Right cardiac atrium (tissue), 5 donors: ENCODE results near the gene XKRX. TPM values are rescaled to one million over a fixed set of nuclear protein-coding genes. Genes with fewer than 3 reads are reported as not detected.

Experiments
- ATAC-seq, 2 donors: fragments of 200-7000 bp; cut with Tn5 transposase; one replicate each; pipeline versions ENCODE4 v1.8.0 to v1.9.1; 2020; ENCODE audit warnings: moderate library complexity in 2 of 2, mild to moderate bottlenecking in 1 of 2
- DNase-seq, 3 donors: peaks; one replicate each; pipeline ENCODE4 v3.0.0-alpha.2; 2020
- H3K27ac ChIP-seq: one replicate; pipeline ENCODE4 v1.5.1; 2013; ENCODE audit warnings: mild to moderate bottlenecking, low read length, control low read depth, moderate library complexity
- H3K27me3 ChIP-seq: one replicate; pipeline ENCODE4 v1.6.1; 2013; ENCODE audit not compliant: control insufficient read depth, insufficient read depth
- H3K4me1 ChIP-seq: one replicate; pipeline ENCODE4 v1.6.1; 2013; ENCODE audit warnings: low read length; ENCODE audit not compliant: control insufficient read depth, insufficient read depth
- H3K4me3 ChIP-seq: one replicate; pipeline ENCODE4 v1.5.1; 2013; ENCODE audit warnings: low read length, control low read depth
- H3K9me3 ChIP-seq: one replicate; pipeline ENCODE4 v1.6.1; 2013; ENCODE audit warnings: low read length; ENCODE audit not compliant: control insufficient read depth
- WGBS: extraction: QIAGEN DNeasy Blood & Tissue Kit; methylation state at CpG from one replicate; pipeline ENCODE4 v1.1.7; 2013; 5-methylcytosine and 5-hydroxymethylcytosine counted together
- intact Hi-C, 4 donors: fragments of 100-400 bp; cut with DNase I; formaldehyde crosslinking; loops; one replicate each; pipeline versions ENCODE4 v1.11.0 to v1.14.0; 2022 to 2023
- long read RNA-seq, 4 donors: library from polyadenylated mRNA; unstranded; transcript quantifications; one replicate each; pipeline ENCODE4 v2.0.0, GENCODE V29; 2020 to 2021
- polyA plus RNA-seq: library from polyadenylated mRNA; stranded (reverse); fragments of 200-250 nt; gene quantifications from one replicate; pipeline ENCODE4 v1.2.3, GENCODE V29; 2013
- total RNA-seq, 4 donors: library from RNA; stranded (reverse); fragmentation: NEBNext Ultra II Directional; extraction: Animal tissue kit (Norgen Biotek cat#: 25700); gene quantifications; one replicate each; pipeline ENCODE4 v1.2.1, GENCODE V29; 2021
- donor health status: healthy with polysubstance abuse.
- donor health status: DM: no; HTN: yes; CAD: no.
- donor health status: DM: no; HTN: no; CAD: no.
- donor health status: DM: no; HTN: yes; CAD: no; lungs with severe emphysema.
- donor health status: DM: yes; HTN: yes; CAD: no.

The XKRX gene
- total RNA-seq (not detected), polyA plus RNA-seq (not detected)
- long read RNA-seq, donor 1, result 0 reads
- long read RNA-seq, donor 2, result 0 reads
- long read RNA-seq, donor 3, result 0 reads
- long read RNA-seq, donor 4, result 0 reads

DNA sequence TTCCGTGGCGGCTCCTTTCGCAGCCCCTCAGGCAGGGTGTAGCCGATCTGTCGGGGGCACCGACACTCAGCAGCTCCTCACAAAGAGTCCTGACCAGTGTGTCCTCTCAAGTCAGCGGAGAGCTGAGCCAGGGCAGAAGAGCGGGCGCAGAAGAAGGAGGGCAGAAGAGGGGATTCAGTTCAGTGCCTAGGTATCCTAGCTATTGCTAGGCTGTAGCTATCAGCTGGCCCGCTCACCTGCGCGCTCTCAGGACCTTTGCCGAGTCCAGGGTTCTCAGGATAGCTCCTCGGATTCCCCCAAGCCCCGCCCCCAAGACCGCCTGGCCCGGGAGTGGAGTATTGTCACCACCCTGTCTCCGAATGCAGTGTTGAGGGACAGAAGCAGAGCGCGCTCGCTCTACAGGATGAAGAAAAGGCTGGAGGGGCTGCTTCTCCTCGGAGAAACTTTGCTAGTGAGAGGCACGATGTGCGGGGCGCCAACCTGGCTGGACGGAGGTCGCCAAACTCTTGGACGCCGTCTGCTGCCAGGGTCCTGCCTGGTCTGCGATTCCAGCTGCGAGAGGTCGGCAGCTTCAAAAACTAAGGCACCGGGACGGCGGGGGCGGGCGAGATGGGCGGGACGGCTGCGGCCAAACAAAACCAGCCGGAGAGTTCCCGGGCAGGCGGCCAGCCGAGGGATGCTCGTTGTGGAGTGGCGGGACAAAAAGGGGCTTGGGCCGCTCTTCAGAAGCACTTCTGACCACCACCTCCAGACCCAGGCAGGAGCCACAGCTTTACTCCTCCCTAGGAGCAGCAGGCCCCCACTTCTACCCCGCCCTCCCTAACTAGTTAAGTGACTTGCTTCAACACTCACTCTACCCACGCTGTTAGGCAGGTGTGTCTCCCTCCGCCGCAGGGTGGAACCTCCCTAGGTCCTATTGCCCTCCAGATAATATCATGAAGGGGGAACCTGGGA is at the start of gene XKRX:
Gene XKRX, minus strand, starts transcription at position 258 of the 954 bp plus-strand sequence. CDS start 613 bp downstream, outside the sequence.
- peak; percentile 28 to 72 (median 67) for DNase-seq
- Histone ChIP-seq H3K4me3 (peak within 1 kb of the TSS; percentile 46), H3K9me3 (no peaks in the 10 kb centered on the region), H3K27ac (no peak within 1 kb of the TSS), H3K4me1 (peaks cover 6% of the 10 kb centered on the region), H3K27me3 (no peaks in the 10 kb centered on the region)
- ATAC-seq, result peak; percentile 38 to 42
- intact Hi-C loops, result no loop called here
- WGBS, result 2% methylated on average over 51 of the region's 51 CpGs

- Histone ChIP-seq H3K4me3 (no peak overlapping the region), H3K27ac (no peak overlapping the region), H3K9me3 (no peaks in the 10 kb centered on the region), H3K27me3 (no peaks in the 10 kb centered on the region), H3K4me1 (no peaks in the 10 kb centered on the region)
- intact Hi-C loops, result no loop called here
- no peak for ATAC-seq
- WGBS, result 83% methylated on average over 1 of the region's 1 CpG
- DNase-seq, result no peak
Observed at GRCh38 chrX:100976211-100976610, 47.5 kb upstream of the XKRX start.

DNA sequence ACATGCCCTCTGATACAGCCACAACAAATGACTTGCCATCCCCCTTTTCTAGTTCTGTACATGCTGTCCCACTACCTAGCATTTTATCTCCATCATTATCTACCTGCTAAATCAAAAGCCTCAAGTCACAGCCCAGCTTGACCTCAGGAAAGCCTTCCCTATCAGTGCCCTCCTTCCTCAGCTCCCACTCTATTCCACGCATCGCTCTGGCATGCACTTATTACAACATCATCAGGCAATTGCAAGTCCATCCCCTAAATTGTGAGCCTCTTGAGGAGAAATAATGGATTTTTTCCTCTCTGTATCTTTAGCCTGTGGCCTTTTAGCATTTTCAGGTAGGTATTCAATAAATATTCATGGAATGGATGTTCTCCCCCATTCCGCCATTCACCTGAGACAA is 46.5 kb upstream of the XKRX start:
- H3K4me1 ChIP-seq, result no peaks in the 10 kb centered on the region
- ATAC-seq, result no peak
- WGBS, result 95% methylated on average over 3 of the region's 3 CpGs
- H3K9me3 ChIP-seq, result no peaks in the 10 kb centered on the region
- intact Hi-C loops, result no loop called here
- no peak for DNase-seq
- no peak overlapping the region for H3K27ac ChIP-seq
- H3K27me3 ChIP-seq, result no peaks in the 10 kb centered on the region
- H3K4me3 ChIP-seq, result no peak overlapping the region

GRCh38 chrX:100973411-100973810 is 44.7 kb upstream of the XKRX start:
- H3K4me3 ChIP-seq, result no peak overlapping the region
- H3K27me3 ChIP-seq, result no peaks in the 10 kb centered on the region
- H3K27ac ChIP-seq, result no peak overlapping the region
- 95% methylated on average over 9 of the region's 19 CpGs for WGBS
- no peaks in the 10 kb centered on the region for H3K4me1 ChIP-seq
- ATAC-seq (no peak), DNase-seq (no peak)
- intact Hi-C loops, result no loop called here
- no peaks in the 10 kb centered on the region for H3K9me3 ChIP-seq

- 76% methylated on average over 1 of the region's 1 CpG for WGBS
- Histone ChIP-seq H3K4me1 (no peaks in the 10 kb centered on the region), H3K9me3 (no peaks in the 10 kb centered on the region), H3K4me3 (no peak overlapping the region), H3K27ac (no peak overlapping the region), H3K27me3 (no peaks in the 10 kb centered on the region)
- DNase-seq (no peak), ATAC-seq (no peak)
- intact Hi-C loops, result no loop called here
Observed at GRCh38 chrX:100969936-100970335, 41.2 kb upstream of the XKRX start.

DNA sequence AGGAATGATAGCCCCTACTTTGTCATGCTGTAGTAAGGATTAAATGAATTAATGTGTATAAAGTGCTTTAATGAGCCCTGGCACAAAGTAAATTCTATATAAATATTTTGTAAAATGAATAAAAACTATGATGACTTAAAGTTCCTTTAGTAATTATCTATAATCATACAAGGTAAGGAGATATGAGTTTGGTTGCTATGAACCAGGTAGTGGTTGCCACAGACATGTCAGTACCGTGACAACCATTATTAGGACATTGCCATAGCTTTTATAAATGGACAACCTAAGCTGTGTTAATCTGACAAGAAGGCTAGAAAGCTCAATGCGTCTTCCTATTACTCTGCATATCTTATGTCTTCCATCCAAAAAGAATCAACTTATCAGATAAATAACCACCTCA is 40.7 kb upstream of the XKRX start, which contains the start of gene ARL13A:
Gene ARL13A, plus strand, starts transcription at position 301 of the 400 bp plus-strand sequence. CDS start 3,982 bp downstream, outside the sequence.
- intact Hi-C loops, result no loop called here

DNA sequence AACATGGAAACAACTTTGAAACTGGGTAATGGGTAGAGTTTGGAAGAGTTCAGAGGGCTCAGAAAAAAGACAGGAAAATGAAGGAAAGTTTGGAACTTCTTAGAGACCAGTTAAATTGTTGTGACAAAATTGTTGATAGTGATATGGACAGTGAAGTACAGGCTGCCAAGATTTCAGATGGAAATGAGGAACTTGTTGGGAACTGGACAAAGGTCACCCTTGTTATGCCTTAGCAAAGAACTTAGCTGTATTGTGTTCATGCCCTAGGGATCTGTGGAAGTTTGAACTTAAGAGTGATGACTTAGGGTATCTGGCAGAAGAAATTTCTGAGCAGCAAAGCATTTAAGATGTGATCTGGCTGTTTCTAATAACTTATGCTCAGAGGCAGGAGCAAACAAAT is 35.6 kb upstream of the XKRX start:
- Histone ChIP-seq H3K27me3 (no peaks in the 10 kb centered on the region), H3K4me1 (no peaks in the 10 kb centered on the region), H3K9me3 (no peaks in the 10 kb centered on the region), H3K4me3 (no peak overlapping the region), H3K27ac (no peak overlapping the region)
- intact Hi-C loops, result no loop called here
- no peak for ATAC-seq
- DNase-seq, result no peak

More for the DNA sequence above, 40.7 kb upstream of the XKRX start, which contains the start of gene ARL13A:
- ATAC-seq, result no peak
- Histone ChIP-seq H3K27ac (no peak within 1 kb of the TSS), H3K4me3 (no peak within 1 kb of the TSS), H3K27me3 (no peaks in the 10 kb centered on the region), H3K9me3 (no peaks in the 10 kb centered on the region), H3K4me1 (no peaks in the 10 kb centered on the region)
- DNase-seq, result no peak
- 94% methylated on average over 2 of the region's 2 CpGs for WGBS

GRCh38 chrX:100962811-100963210 is 34.1 kb upstream of the XKRX start:
- 82% methylated on average over 3 of the region's 3 CpGs for WGBS
- no peak for ATAC-seq
- DNase-seq, result no peak
- Histone ChIP-seq H3K9me3 (no peaks in the 10 kb centered on the region), H3K4me3 (no peak overlapping the region), H3K27ac (no peak overlapping the region), H3K27me3 (no peaks in the 10 kb centered on the region), H3K4me1 (no peaks in the 10 kb centered on the region)
- intact Hi-C loops, result no loop called here

GRCh38 chrX:100948557-100948956 is 19.8 kb upstream of the XKRX start:
- ATAC-seq (no peak), DNase-seq (no peak)
- H3K4me1 ChIP-seq, result no peaks in the 10 kb centered on the region
- no peak overlapping the region for H3K27ac ChIP-seq
- WGBS, result 100% methylated on average over 1 of the region's 1 CpG
- no peaks in the 10 kb centered on the region for H3K27me3 ChIP-seq
- no peak overlapping the region for H3K4me3 ChIP-seq
- no peaks in the 10 kb centered on the region for H3K9me3 ChIP-seq
- intact Hi-C loops, result no loop called here

DNA sequence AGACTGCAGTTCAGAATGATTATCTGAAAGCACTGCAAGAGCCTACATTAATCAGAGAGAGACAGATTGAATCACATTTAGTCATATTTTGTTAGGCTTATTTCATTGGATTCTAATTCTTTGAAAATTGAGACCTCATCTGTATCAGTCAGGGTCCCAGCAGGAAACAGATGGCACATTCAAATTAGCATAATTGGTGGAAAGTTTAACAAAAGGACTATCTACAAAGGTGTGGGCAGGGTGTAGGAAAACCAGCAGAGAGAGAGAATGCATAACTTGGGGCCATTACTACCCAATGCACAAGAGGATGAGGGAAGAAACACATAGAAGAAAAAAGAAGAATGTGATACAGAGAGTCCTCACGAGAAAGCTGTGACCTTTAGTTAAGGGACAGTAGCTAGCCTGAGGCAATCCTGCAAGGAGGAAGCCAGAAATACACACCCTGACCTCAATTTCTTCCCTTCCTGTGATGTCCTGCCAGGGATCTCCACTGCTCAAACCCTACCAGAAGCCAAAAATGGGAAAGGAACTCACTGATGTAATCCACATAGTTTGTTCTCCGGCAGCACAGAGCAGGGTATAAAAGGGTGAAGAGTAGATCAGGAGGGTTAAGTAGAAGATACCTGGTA is 17.7 kb upstream of the XKRX start:
- WGBS, result 40% methylated on average over 2 of the region's 2 CpGs
- ATAC-seq, result no peak

DNA sequence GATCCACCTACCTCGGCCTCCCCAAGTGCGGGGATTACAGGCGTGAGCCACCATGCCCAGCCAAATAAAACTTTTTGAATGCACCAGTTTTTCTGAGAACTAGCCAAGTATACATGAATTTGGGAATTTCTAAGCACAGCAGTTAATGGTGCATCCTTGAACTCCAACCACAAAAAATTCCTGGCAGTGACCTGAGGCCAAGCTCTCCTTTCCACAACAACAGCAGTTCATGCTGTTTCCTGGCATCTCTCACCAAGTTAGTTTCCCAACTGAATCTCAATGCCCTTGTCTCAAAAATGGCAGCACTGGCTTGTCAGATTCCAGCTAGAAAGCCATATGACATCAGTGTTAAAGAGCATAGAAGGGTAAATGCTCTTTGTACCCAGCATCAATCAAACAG is 15.9 kb upstream of the XKRX start:
- Histone ChIP-seq H3K4me3 (no peak overlapping the region), H3K27me3 (no peaks in the 10 kb centered on the region), H3K4me1 (no peaks in the 10 kb centered on the region), H3K27ac (no peak overlapping the region), H3K9me3 (no peaks in the 10 kb centered on the region)
- no peak for DNase-seq
- ATAC-seq, result no peak
- 93% methylated on average over 3 of the region's 3 CpGs for WGBS
- intact Hi-C loops, result no loop called here

More for the DNA sequence above, 17.7 kb upstream of the XKRX start:
- Histone ChIP-seq H3K4me1 (no peaks in the 10 kb centered on the region), H3K4me3 (no peak overlapping the region), H3K27me3 (no peaks in the 10 kb centered on the region), H3K27ac (no peak overlapping the region), H3K9me3 (no peaks in the 10 kb centered on the region)
- intact Hi-C loops, result no loop called here
- DNase-seq, result no peak
